Mesenchymal stem cell (in vitro differentiated cells and primary cell): ENCODE data around the gene MUC12.
"Not testable (repeated sequence)": the region's sequence is repeated elsewhere in the genome, so short reads cannot be mapped to it uniquely, and the experiment has no call there.

ENCODE experiments used
- DNase-seq: peaks from one replicate; pipeline ENCODE4 v3.0.0-alpha.2; 2013
- H2AFZ ChIP-seq: one replicate; pipeline ENCODE4 v1.6.1; 2013; ENCODE audit warnings: low read depth, mild to moderate bottlenecking, control low read depth, inconsistent platforms, low read length, moderate library complexity
- H2AK5ac ChIP-seq: 2 replicates; pipeline ENCODE4 v1.6.1; 2013; ENCODE audit warnings: low read length, moderate library complexity, mild to moderate bottlenecking, inconsistent platforms; ENCODE audit not compliant: severe bottlenecking
- H2BK120ac ChIP-seq: one replicate; pipeline ENCODE4 v1.6.1; 2013; ENCODE audit warnings: low read depth, mild to moderate bottlenecking, inconsistent platforms, low read length, moderate library complexity
- H2BK12ac ChIP-seq, 2 experiments: one replicate each; pipeline ENCODE4 v1.6.1; 2013; ENCODE audit warnings: inconsistent platforms in 2 of 2, low read length in 2 of 2, mild to moderate bottlenecking in 2 of 2, moderate library complexity in 2 of 2, control low read depth in 1 of 2
- H2BK15ac ChIP-seq: one replicate; pipeline ENCODE4 v1.6.1; 2013; ENCODE audit warnings: mild to moderate bottlenecking, low read depth, inconsistent platforms; ENCODE audit not compliant: poor library complexity, severe bottlenecking
- H2BK5ac ChIP-seq: 2 replicates; pipeline ENCODE4 v1.6.1; 2013; ENCODE audit warnings: low read depth, mild to moderate bottlenecking, low read length, control low read depth, inconsistent platforms; ENCODE audit not compliant: poor library complexity, severe bottlenecking
- H3K14ac ChIP-seq, 2 experiments: one replicate each; pipeline ENCODE4 v1.6.1; 2013; ENCODE audit warnings: inconsistent platforms in 2 of 2, low read length in 2 of 2, control low read depth in 1 of 2, mild to moderate bottlenecking in 1 of 2, moderate library complexity in 1 of 2
- H3K18ac ChIP-seq, 2 experiments: one replicate each; pipeline ENCODE4 v1.6.1; 2013; ENCODE audit warnings: inconsistent platforms in 2 of 2, low read length in 2 of 2, control low read depth in 1 of 2, low read depth in 1 of 2, mild to moderate bottlenecking in 1 of 2
- H3K23ac ChIP-seq, 2 experiments: one replicate each; pipeline ENCODE4 v1.6.1; 2013; ENCODE audit warnings: inconsistent platforms in 2 of 2, low read length in 2 of 2, mild to moderate bottlenecking in 2 of 2, moderate library complexity in 2 of 2, control low read depth in 1 of 2
- H3K27ac ChIP-seq: 2 replicates; pipeline ENCODE4 v1.5.1; 2013; ENCODE audit warnings: mild to moderate bottlenecking, moderate library complexity, low read length, control low read depth, inconsistent platforms; ENCODE audit not compliant: poor library complexity, severe bottlenecking
- H3K27me3 ChIP-seq, 2 experiments: 2 replicates each; pipeline versions ENCODE4 v1.6.1 to v1.7.0; 2013; ENCODE audit warnings: low read length in 2 of 2, mild to moderate bottlenecking in 2 of 2, moderate library complexity in 2 of 2, control low read depth in 1 of 2, inconsistent platforms in 1 of 2; ENCODE audit not compliant: control insufficient read depth in 1 of 2, insufficient read depth in 1 of 2
- H3K36me3 ChIP-seq, 2 experiments: 2 replicates each; pipeline versions ENCODE4 v1.6.1 to v1.7.0; 2013; ENCODE audit warnings: low read length in 2 of 2, control low read depth in 1 of 2, inconsistent platforms in 1 of 2, low read depth in 1 of 2, mild to moderate bottlenecking in 1 of 2; ENCODE audit not compliant: insufficient read depth in 2 of 2, control insufficient read depth in 1 of 2
- H3K4ac ChIP-seq, 2 experiments: one replicate each; pipeline ENCODE4 v1.6.1; 2013; ENCODE audit warnings: inconsistent platforms in 2 of 2, low read length in 2 of 2, mild to moderate bottlenecking in 2 of 2, moderate library complexity in 2 of 2, control low read depth in 1 of 2, low read depth in 1 of 2
- H3K4me1 ChIP-seq: 2 replicates; pipeline ENCODE4 v1.6.1; 2013; ENCODE audit warnings: low read depth, low read length, control low read depth; ENCODE audit not compliant: control insufficient read depth, insufficient read depth
- H3K4me2 ChIP-seq: 2 replicates; pipeline ENCODE4 v1.6.1; 2013; ENCODE audit warnings: low read length, mild to moderate bottlenecking, inconsistent platforms; ENCODE audit not compliant: poor library complexity, severe bottlenecking
- H3K4me3 ChIP-seq, 2 experiments: 2 replicates each; pipeline versions ENCODE4 v1.5.1 to v1.7.0; 2013; ENCODE audit warnings: low read length in 2 of 2, mild to moderate bottlenecking in 2 of 2, control low read depth in 1 of 2, low read depth in 1 of 2; ENCODE audit not compliant: insufficient read depth in 1 of 2
- H3K79me1 ChIP-seq: replicated peaks from 2 replicates; pipeline ENCODE4 v1.6.1; 2013; ENCODE audit warnings: mild to moderate bottlenecking, control low read depth, low read length, inconsistent platforms; ENCODE audit not compliant: poor library complexity, severe bottlenecking
- H3K9ac ChIP-seq: 2 replicates; pipeline ENCODE4 v1.7.0; 2013; ENCODE audit warnings: mild to moderate bottlenecking, low read length, moderate library complexity
- H3K9me3 ChIP-seq: 2 replicates; pipeline ENCODE4 v1.7.0; 2013; ENCODE audit warnings: mild to moderate bottlenecking, low read length; ENCODE audit not compliant: control insufficient read depth
- H4K8ac ChIP-seq: one replicate; pipeline ENCODE4 v1.6.1; 2013; ENCODE audit warnings: inconsistent platforms, mild to moderate bottlenecking, low read length, moderate library complexity
- H4K91ac ChIP-seq: one replicate; pipeline ENCODE4 v1.6.1; 2013; ENCODE audit warnings: mild to moderate bottlenecking, low read length, inconsistent platforms
- WGBS: methylation state at CpG from one replicate; pipeline ENCODE4 v1.1.7; 2013; ENCODE audit warnings: mixed read lengths; 5-methylcytosine and 5-hydroxymethylcytosine counted together

MUC12 gene

DNA sequence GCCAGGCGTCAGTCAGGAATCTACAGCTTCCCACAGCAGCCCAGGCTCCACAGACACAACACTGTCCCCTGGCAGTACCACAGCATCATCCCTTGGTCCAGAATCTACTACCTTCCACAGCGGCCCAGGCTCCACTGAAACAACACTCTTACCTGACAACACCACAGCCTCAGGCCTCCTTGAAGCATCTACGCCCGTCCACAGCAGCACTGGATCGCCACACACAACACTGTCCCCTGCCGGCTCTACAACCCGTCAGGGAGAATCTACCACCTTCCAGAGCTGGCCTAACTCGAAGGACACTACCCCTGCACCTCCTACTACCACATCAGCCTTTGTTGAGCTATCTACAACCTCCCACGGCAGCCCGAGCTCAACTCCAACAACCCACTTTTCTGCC, 30.7 kb downstream of the MUC12 start:
- H3K9me3 ChIP-seq, H3K23ac ChIP-seq, H2BK15ac ChIP-seq, H3K79me1 ChIP-seq, H2AFZ ChIP-seq, H2BK120ac ChIP-seq, H3K36me3 ChIP-seq, H3K9ac ChIP-seq, H3K18ac ChIP-seq, H3K4me3 ChIP-seq, H3K14ac ChIP-seq, H3K4ac ChIP-seq, H4K8ac ChIP-seq, H3K4me1 ChIP-seq, H3K4me2 ChIP-seq, H3K27me3 ChIP-seq, H2AK5ac ChIP-seq, H4K91ac ChIP-seq, H3K27ac ChIP-seq, DNase-seq, H2BK12ac ChIP-seq, H2BK5ac ChIP-seq: not testable (repeated sequence)
- WGBS, result 100% methylated on average over 3 of the region's 10 CpGs

- not testable (repeated sequence) for H3K79me1 ChIP-seq, H4K91ac ChIP-seq, H2BK12ac ChIP-seq, DNase-seq, H3K4ac ChIP-seq, H2AFZ ChIP-seq, H3K27ac ChIP-seq, H3K18ac ChIP-seq, H3K4me3 ChIP-seq, H2BK120ac ChIP-seq, H3K9me3 ChIP-seq, H2AK5ac ChIP-seq, H3K9ac ChIP-seq, H4K8ac ChIP-seq, H3K14ac ChIP-seq, H3K36me3 ChIP-seq, H3K4me1 ChIP-seq, H3K23ac ChIP-seq, H3K4me2 ChIP-seq, H2BK15ac ChIP-seq, H2BK5ac ChIP-seq
- no CpG with 5 or more reads among the region's 8 CpGs for WGBS
- H3K27me3 ChIP-seq, result peaks cover 8 to 19% of the 10 kb centered on the region in 2 experiments
These were observed 33.0 kb downstream of the MUC12 start for GRCh38 chr7:101002333-101002732.

DNA sequence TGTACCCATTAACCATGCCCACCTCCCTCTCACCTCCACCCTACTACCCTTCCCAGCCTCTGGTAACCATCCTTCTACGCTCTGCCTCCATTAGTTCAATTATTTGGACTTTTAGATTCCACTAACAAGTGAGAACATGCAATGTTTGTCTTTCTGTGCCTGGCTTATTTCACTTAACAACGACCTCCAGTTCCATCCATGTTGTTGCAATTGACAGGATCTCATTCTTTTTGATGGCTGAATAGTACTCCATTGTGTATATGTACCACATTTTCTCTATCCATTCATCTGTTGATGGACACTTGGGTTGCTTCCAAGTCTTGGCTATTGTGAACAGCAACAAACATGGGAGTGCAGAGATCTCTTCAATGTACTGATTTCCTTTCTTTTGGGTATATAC, 38.0 kb downstream of the MUC12 start:
- not testable (repeated sequence) for H3K23ac ChIP-seq

GRCh38 chr7:101009629-101010028, 40.3 kb downstream of the MUC12 start:
- H4K91ac ChIP-seq, result no peak overlapping the region
- H3K27me3 ChIP-seq, result peaks cover 8 to 30% of the 10 kb centered on the region in 2 experiments
- H3K4ac ChIP-seq, result no peak overlapping the region
- H2BK15ac ChIP-seq, result no peak overlapping the region
- H3K36me3 ChIP-seq, result peaks cover 0 to 4% of the 10 kb centered on the region in 2 experiments
- no peak overlapping the region for H3K27ac ChIP-seq
- no peak overlapping the region for H3K4me2 ChIP-seq
- H4K8ac ChIP-seq, result no peak overlapping the region
- H3K14ac ChIP-seq, result no peak overlapping the region
- no peaks in the 10 kb centered on the region for H3K79me1 ChIP-seq
- H2BK120ac ChIP-seq, result no peak overlapping the region
- no peak overlapping the region for H2BK12ac ChIP-seq
- no peak overlapping the region for H3K4me3 ChIP-seq
- no peaks in the 10 kb centered on the region for H3K9me3 ChIP-seq
- WGBS, result 94% methylated on average over 3 of the region's 5 CpGs
- no peak overlapping the region for H2AK5ac ChIP-seq
- H2AFZ ChIP-seq, result no peak overlapping the region
- H3K4me1 ChIP-seq, result no peaks in the 10 kb centered on the region
- no peak for DNase-seq
- H3K23ac ChIP-seq, result no peak overlapping the region
- no peak overlapping the region for H3K9ac ChIP-seq
- no peak overlapping the region for H2BK5ac ChIP-seq
- H3K18ac ChIP-seq, result no peak overlapping the region

More for the DNA sequence above, 38.0 kb downstream of the MUC12 start:
- H2BK12ac ChIP-seq, H3K14ac ChIP-seq, DNase-seq, H2AFZ ChIP-seq, H3K9ac ChIP-seq, H4K8ac ChIP-seq, H2BK15ac ChIP-seq, H3K79me1 ChIP-seq, H3K36me3 ChIP-seq, H3K4ac ChIP-seq, H3K4me2 ChIP-seq, H3K9me3 ChIP-seq, H4K91ac ChIP-seq, H3K27ac ChIP-seq, H3K4me1 ChIP-seq, H2AK5ac ChIP-seq, H2BK120ac ChIP-seq, H2BK5ac ChIP-seq, H3K4me3 ChIP-seq, H3K18ac ChIP-seq: not testable (repeated sequence)
- 95% methylated on average over 1 of the region's 2 CpGs for WGBS
- H3K27me3 ChIP-seq, result peaks cover 8 to 31% of the 10 kb centered on the region in 2 experiments
